Measurements from ENCODE around the gene ATP5MC2. TPM values are rescaled to one million over a fixed set of nuclear protein-coding genes. Genes with fewer than 3 reads are reported as not detected.

The ATP5MC2 gene
- total and polyA plus RNA-seq, 10 of the 15 experiments (the other 5 are each of a cell fraction or from before 2014, with no cell fraction given), result 379 to 1,090 (median 525) TPM

DNA sequence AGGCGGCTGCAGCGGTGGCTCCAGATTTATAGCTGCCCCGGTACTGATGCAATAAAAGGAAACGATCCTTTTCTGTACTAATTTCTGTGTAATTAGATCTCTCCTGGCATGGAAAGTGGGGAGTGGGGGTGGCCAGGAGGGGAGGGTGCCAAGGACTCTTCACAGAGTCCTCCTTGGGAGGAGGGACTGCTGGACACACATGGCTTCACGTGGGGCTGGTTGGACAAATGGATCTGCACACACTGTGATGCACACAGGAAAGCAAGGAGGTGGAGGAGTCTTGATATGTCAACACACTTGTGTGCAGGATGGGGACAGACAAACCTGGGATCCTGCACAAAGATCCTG lies 23.8 kb upstream of the ATP5MC2 start:
- no peak for DNase-seq (ENCODE audit: low read depth, low spot score)
- ChIA-PET CTCF (interaction anchor here (1.0 to 7.9 kb wide), 13 partner anchors 9 to 289 kb away, joined by 3 to 459 read pairs (median 5); partner anchors contain the start of gene CISTR), SMC1A (ENCODE audit: uncharacterized antibody, unreplicated experiment) (interaction anchor here (0.7 to 5.9 kb wide), 10 partner anchors 12 to 293 kb away, joined by 3 to 96 read pairs (median 4); partner anchors contain the start of gene CISTR), POLR2A (interaction anchor here (0.5 to 1.3 kb wide), 3 partner anchors 44 to 119 kb away, joined by 3 to 4 read pairs (median 3); no protein-coding TSS in a partner anchor), RAD21 (ENCODE audit: unreplicated experiment) (interaction anchor here (1.4 to 2.7 kb wide), 4 partner anchors 45 to 156 kb away, joined by 3 to 70 read pairs (median 10); partner anchors contain the start of gene CISTR)
- WGBS (ENCODE audit: insufficient coverage, insufficient replicate concordance, low lambda C conversion rate, missing lambda C conversion rate), result 9% methylated on average over 5 of the region's 5 CpGs
- H3K36me3 ChIP-seq (ENCODE audit: control insufficient read depth in 2 of 2, insufficient read depth in 2 of 2, low read length in 1 of 2), result no peaks in the 10 kb centered on the region
- H3K9me3 ChIP-seq (replicated peaks; ENCODE audit: control insufficient read depth, insufficient read depth, low read length), result no peaks in the 10 kb centered on the region
- ATAC-seq, result no peak
- no peak overlapping the region for H2AFZ ChIP-seq (ENCODE audit: control insufficient read depth, low read depth, low read length)
- H3K4me3 ChIP-seq, result no peak overlapping the region
- peaks cover 5% of the 10 kb centered on the region; the same call in 1 of the 2 replicates for H3K4me1 ChIP-seq (ENCODE audit: control insufficient read depth, insufficient read depth, low read length)
- no peaks in the 10 kb centered on the region for H4K20me1 ChIP-seq (ENCODE audit: control insufficient read depth, insufficient read depth)
- no peak overlapping the region for H3K4me2 ChIP-seq (ENCODE audit: control insufficient read depth, insufficient read depth)
- no peak for FAIRE-seq
- H3K9ac ChIP-seq (ENCODE audit: control insufficient read depth, insufficient read depth, low read length), result no peak overlapping the region
- no peaks in the 10 kb centered on the region for H3K79me2 ChIP-seq (ENCODE audit: control insufficient read depth, insufficient read depth, low read length)
- H3K27me3 ChIP-seq (replicated peaks in 1 of 2; ENCODE audit: control insufficient read depth in 2 of 2, insufficient read depth in 2 of 2, low read length in 1 of 2), result peaks cover 12 to 40% of the 10 kb centered on the region in 2 experiments
- no peak overlapping the region for H3K27ac ChIP-seq (ENCODE audit: control insufficient read depth, insufficient read depth)
- in situ Hi-C loops (cut with MboI) (loop anchor here (5.0 kb wide), 1 partner anchor 43 kb away; no protein-coding TSS in a partner anchor), intact Hi-C loops (cut with micrococcal nuclease; ENCODE audit: unreplicated experiment) (loop anchor here (10.0 kb wide), 2 partner anchors 285 to 515 kb away; partner anchors contain the start of gene HOXC10)
- no TSS peak for BruUV-seq (replicated peaks)
- TF ChIP-seq PAX5 (IDR thresholded peaks at IDR 0.05; ENCODE audit: borderline replicate concordance, low read depth, low read length), result no peak
- no peak for TF ChIP-seq NFYA (IDR thresholded peaks at IDR 0.05; ENCODE audit: borderline replicate concordance, low read depth, low read length)
- no peak for TF ChIP-seq NR2F1 (conservative IDR thresholded peaks at IDR 0.05)
- no peak for TF ChIP-seq RBBP5 (conservative IDR thresholded peaks at IDR 0.05)
- TF ChIP-seq, protein P1, sequence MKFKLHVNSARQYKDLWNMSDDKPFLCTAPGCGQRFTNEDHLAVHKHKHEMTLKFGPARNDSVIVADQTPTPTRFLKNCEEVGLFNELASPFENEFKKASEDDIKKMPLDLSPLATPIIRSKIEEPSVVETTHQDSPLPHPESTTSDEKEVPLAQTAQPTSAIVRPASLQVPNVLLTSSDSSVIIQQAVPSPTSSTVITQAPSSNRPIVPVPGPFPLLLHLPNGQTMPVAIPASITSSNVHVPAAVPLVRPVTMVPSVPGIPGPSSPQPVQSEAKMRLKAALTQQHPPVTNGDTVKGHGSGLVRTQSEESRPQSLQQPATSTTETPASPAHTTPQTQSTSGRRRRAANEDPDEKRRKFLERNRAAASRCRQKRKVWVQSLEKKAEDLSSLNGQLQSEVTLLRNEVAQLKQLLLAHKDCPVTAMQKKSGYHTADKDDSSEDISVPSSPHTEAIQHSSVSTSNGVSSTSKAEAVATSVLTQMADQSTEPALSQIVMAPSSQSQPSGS (IDR thresholded peaks at IDR 0.05; ENCODE audit: low read length), result no peak
- no peak for TF ChIP-seq LARP7 (IDR thresholded peaks at IDR 0.05)
- TF ChIP-seq, protein P2, sequence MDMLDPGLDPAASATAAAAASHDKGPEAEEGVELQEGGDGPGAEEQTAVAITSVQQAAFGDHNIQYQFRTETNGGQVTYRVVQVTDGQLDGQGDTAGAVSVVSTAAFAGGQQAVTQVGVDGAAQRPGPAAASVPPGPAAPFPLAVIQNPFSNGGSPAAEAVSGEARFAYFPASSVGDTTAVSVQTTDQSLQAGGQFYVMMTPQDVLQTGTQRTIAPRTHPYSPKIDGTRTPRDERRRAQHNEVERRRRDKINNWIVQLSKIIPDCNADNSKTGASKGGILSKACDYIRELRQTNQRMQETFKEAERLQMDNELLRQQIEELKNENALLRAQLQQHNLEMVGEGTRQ (IDR thresholded peaks at IDR 0.05; ENCODE audit: borderline replicate concordance, low read depth, low read length), result no peak
- TF ChIP-seq ZNF217 (IDR thresholded peaks at IDR 0.05), result no peak
- no peak for TF ChIP-seq MXI1 (IDR thresholded peaks at IDR 0.05; ENCODE audit: low read depth, low read length)
- TF ChIP-seq TCF3 (IDR thresholded peaks at IDR 0.05; ENCODE audit: borderline replicate concordance, insufficient read depth, low read depth, low read length), result no peak
- TF ChIP-seq, protein P3, sequence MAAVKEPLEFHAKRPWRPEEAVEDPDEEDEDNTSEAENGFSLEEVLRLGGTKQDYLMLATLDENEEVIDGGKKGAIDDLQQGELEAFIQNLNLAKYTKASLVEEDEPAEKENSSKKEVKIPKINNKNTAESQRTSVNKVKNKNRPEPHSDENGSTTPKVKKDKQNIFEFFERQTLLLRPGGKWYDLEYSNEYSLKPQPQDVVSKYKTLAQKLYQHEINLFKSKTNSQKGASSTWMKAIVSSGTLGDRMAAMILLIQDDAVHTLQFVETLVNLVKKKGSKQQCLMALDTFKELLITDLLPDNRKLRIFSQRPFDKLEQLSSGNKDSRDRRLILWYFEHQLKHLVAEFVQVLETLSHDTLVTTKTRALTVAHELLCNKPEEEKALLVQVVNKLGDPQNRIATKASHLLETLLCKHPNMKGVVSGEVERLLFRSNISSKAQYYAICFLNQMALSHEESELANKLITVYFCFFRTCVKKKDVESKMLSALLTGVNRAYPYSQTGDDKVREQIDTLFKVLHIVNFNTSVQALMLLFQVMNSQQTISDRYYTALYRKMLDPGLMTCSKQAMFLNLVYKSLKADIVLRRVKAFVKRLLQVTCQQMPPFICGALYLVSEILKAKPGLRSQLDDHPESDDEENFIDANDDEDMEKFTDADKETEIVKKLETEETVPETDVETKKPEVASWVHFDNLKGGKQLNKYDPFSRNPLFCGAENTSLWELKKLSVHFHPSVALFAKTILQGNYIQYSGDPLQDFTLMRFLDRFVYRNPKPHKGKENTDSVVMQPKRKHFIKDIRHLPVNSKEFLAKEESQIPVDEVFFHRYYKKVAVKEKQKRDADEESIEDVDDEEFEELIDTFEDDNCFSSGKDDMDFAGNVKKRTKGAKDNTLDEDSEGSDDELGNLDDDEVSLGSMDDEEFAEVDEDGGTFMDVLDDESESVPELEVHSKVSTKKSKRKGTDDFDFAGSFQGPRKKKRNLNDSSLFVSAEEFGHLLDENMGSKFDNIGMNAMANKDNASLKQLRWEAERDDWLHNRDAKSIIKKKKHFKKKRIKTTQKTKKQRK (IDR thresholded peaks at IDR 0.05; ENCODE audit: low read depth, low read length), result no peak
- no peak for TF ChIP-seq CHD1 (IDR thresholded peaks at IDR 0.05; ENCODE audit: low read depth, low read length)
- no peak for TF ChIP-seq NBN (IDR thresholded peaks at IDR 0.05)
- TF ChIP-seq, protein P4, sequence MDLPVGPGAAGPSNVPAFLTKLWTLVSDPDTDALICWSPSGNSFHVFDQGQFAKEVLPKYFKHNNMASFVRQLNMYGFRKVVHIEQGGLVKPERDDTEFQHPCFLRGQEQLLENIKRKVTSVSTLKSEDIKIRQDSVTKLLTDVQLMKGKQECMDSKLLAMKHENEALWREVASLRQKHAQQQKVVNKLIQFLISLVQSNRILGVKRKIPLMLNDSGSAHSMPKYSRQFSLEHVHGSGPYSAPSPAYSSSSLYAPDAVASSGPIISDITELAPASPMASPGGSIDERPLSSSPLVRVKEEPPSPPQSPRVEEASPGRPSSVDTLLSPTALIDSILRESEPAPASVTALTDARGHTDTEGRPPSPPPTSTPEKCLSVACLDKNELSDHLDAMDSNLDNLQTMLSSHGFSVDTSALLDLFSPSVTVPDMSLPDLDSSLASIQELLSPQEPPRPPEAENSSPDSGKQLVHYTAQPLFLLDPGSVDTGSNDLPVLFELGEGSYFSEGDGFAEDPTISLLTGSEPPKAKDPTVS (IDR thresholded peaks at IDR 0.05; ENCODE audit: low read depth, low read length), result no peak
- TF ChIP-seq, protein P5, sequence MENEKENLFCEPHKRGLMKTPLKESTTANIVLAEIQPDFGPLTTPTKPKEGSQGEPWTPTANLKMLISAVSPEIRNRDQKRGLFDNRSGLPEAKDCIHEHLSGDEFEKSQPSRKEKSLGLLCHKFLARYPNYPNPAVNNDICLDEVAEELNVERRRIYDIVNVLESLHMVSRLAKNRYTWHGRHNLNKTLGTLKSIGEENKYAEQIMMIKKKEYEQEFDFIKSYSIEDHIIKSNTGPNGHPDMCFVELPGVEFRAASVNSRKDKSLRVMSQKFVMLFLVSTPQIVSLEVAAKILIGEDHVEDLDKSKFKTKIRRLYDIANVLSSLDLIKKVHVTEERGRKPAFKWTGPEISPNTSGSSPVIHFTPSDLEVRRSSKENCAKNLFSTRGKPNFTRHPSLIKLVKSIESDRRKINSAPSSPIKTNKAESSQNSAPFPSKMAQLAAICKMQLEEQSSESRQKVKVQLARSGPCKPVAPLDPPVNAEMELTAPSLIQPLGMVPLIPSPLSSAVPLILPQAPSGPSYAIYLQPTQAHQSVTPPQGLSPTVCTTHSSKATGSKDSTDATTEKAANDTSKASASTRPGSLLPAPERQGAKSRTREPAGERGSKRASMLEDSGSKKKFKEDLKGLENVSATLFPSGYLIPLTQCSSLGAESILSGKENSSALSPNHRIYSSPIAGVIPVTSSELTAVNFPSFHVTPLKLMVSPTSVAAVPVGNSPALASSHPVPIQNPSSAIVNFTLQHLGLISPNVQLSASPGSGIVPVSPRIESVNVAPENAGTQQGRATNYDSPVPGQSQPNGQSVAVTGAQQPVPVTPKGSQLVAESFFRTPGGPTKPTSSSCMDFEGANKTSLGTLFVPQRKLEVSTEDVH (IDR thresholded peaks at IDR 0.05; ENCODE audit: low read depth, partially characterized antibody), result no peak
